Keratinocyte (primary cell): ENCODE data around the gene ZNF598. TPM values are rescaled to one million over a fixed set of nuclear protein-coding genes. Genes with fewer than 3 reads are reported as not detected.

Source experiments
- DNase-seq: peaks from one replicate; pipeline ENCODE4 v3.0.0-alpha.2; 2011; ENCODE audit warnings: low read depth, missing footprints, low spot score
- FAIRE-seq: peaks from 2 replicates; lab custom pipeline; 2011; peaks lifted over from hg19 to GRCh38; lab: Jason Lieb, UNC
- H2AFZ ChIP-seq: 2 replicates; pipeline ENCODE4 v1.6.0; 2012; ENCODE audit warnings: low read length, control low read depth, inconsistent platforms; ENCODE audit not compliant: control insufficient read depth
- H3K27ac ChIP-seq: 2 replicates; pipeline ENCODE4 v1.5.1; 2011; ENCODE audit warnings: low read length; ENCODE audit not compliant: control insufficient read depth, insufficient read depth
- H3K27me3 ChIP-seq: 3 replicates; pipeline ENCODE4 v1.6.0; 2011; ENCODE audit warnings: low read length; ENCODE audit not compliant: control insufficient read depth, insufficient read depth; ENCODE audit errors: extremely low read depth
- H3K36me3 ChIP-seq, 2 experiments: 2 replicates in 1 of 2; 3 replicates in 1 of 2; pipeline ENCODE4 v1.5.1; 2011; ENCODE audit warnings: low read length in 2 of 2, mild to moderate bottlenecking in 1 of 2; ENCODE audit not compliant: control insufficient read depth in 2 of 2, insufficient read depth in 2 of 2; ENCODE audit errors: extremely low read depth in 1 of 2
- H3K4me1 ChIP-seq: 3 replicates; pipeline ENCODE4 v1.5.1; 2011; ENCODE audit warnings: low read length; ENCODE audit not compliant: control insufficient read depth, insufficient read depth; ENCODE audit errors: extremely low read depth
- H3K4me2 ChIP-seq: 3 replicates; pipeline ENCODE4 v1.6.0; 2011; ENCODE audit warnings: low read depth, low read length; ENCODE audit not compliant: control insufficient read depth, insufficient read depth; ENCODE audit errors: extremely low read depth
- H3K4me3 ChIP-seq, 3 experiments: fragments of 200-600 bp in 1 of 3; sonication (generic) in 1 of 3; 2 replicates in 2 of 3; 3 replicates in 1 of 3; pipeline ENCODE4 v1.5.1; 2011 to 2016; ENCODE audit warnings: low read length in 3 of 3, mild to moderate bottlenecking in 3 of 3, control low read depth in 2 of 3, inconsistent platforms in 1 of 3, low read depth in 1 of 3, mixed read lengths in 1 of 3, mixed run types in 1 of 3, moderate library complexity in 1 of 3; ENCODE audit not compliant: control insufficient read depth in 2 of 3, insufficient read depth in 2 of 3; ENCODE audit errors: extremely low read depth in 1 of 3
- H3K79me2 ChIP-seq: 2 replicates; pipeline ENCODE4 v1.6.0; 2012; ENCODE audit warnings: low read length; ENCODE audit not compliant: control insufficient read depth, insufficient read depth
- H3K9ac ChIP-seq: 3 replicates; pipeline ENCODE4 v1.6.0; 2011; ENCODE audit warnings: low read length; ENCODE audit not compliant: control insufficient read depth, insufficient read depth; ENCODE audit errors: extremely low read depth
- H3K9me1 ChIP-seq: 3 replicates; pipeline ENCODE4 v1.6.0; 2011; ENCODE audit warnings: low read length; ENCODE audit not compliant: control insufficient read depth, insufficient read depth; ENCODE audit errors: extremely low read depth
- H3K9me3 ChIP-seq: 2 replicates; pipeline ENCODE4 v1.5.1; 2012; ENCODE audit warnings: low read depth, low read length; ENCODE audit not compliant: control insufficient read depth
- H4K20me1 ChIP-seq: 3 replicates; pipeline ENCODE4 v1.6.0; 2011; ENCODE audit warnings: low read length; ENCODE audit not compliant: control insufficient read depth, insufficient read depth; ENCODE audit errors: extremely low read depth
- EZH2 ChIP-seq: IDR thresholded peaks from one replicate; pipeline ENCODE4 v1.6.1; 2012; ENCODE audit warnings: inconsistent platforms, mild to moderate bottlenecking, low read length, moderate library complexity
- dilution Hi-C: fragments of 300-500 bp; cut with MboI; formaldehyde crosslinking; loops from one replicate; pipeline ENCODE4 v1.7.0; 2020; ENCODE audit warnings: low sequenced_read_pairs; ENCODE audit not compliant: extremely low pct_ligation_motif_present
- polyA plus RNA-seq, 5 experiments: library from polyadenylated mRNA; depleted of rRNA in 3 of 5; stranded (reverse) in 3 of 5; stranded (forward) in 1 of 5; unstranded in 1 of 5; fragments of >200 nt; gene quantifications; 1 replicate in 1 of 5; 2 replicates in 3 of 5; 3 replicates in 1 of 5; pipeline versions ENCODE4 v1.2.1 to v1.2.3, GENCODE V29; 2011 to 2012; ENCODE audit warnings: missing spikeins in 2 of 5, low read depth in 1 of 5, low replicate concordance in 1 of 5
- TF ChIP-seq, protein P1 (sequence below), 3 experiments: IDR thresholded peaks in 1 of 3; conservative IDR thresholded peaks in 1 of 3; optimal IDR thresholded peaks in 1 of 3; 2 replicates in 2 of 3; 3 replicates in 1 of 3; pipeline versions ENCODE3 to v1.5.1; 2011; ENCODE audit warnings: low read length in 3 of 3, mild to moderate bottlenecking in 3 of 3, moderate library complexity in 2 of 3, control low read depth in 1 of 3, inconsistent platforms in 1 of 3; ENCODE audit not compliant: insufficient read depth in 2 of 3; ENCODE audit errors: extremely low read depth in 1 of 3

Gene ZNF598
- polyA plus RNA-seq, 1 donor (not counting 4 experiments of a cell fraction or from before 2014, with no cell fraction given), result 18.0 TPM

DNA sequence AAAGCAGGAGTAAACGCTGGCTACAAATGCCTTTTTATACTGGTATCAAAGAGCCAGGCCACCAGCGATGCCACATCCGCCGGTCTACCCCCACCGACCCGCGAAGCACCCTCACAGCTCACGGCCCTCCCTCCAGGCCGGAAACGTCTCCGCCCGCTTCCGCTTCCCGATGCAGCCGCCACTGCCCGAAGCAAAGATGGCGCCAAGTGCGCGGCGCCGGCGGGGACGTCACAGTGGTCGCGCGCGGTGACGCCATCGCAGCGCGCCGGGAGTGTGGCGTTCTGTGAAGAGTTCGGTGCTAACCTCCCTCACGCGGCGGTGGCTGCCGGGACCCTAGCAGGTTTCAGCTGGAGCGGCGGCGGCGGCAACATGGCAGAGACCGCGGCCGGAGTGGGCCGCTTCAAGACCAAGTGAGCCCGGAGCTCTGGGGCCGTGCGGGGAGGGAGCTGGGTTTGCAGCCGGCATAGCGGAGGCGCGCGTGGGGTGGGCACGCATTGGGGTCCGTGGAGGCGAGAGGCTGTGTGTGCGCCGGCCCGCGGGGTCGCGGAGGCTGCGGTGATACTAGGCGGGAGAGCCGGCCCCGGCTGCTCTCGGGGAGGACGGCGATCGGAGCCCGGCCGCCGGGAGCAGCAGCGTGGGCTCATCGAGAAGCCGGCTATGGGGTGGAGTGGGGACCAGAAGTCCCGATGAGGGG is 37.7 kb downstream of the ZNF598 start, which contains the start of gene TBL3:
Gene TBL3, plus strand, starts transcription at position 258 of the 694 bp plus-strand sequence. Its CDS starts 112 bp downstream, at position 370.
- dilution Hi-C loops, result no loop called here
- H3K4me3 ChIP-seq, result peak within 1 kb of the TSS; percentile 92 to 100 (median 93)
- peaks cover 0 to 21% of the 10 kb centered on the region in 2 experiments for H3K36me3 ChIP-seq
- DNase-seq (no peak), FAIRE-seq (peak; percentile 62)
- H3K9me1 ChIP-seq, result no peaks in the 10 kb centered on the region
- H2AFZ ChIP-seq, result peak within 1 kb of the TSS; percentile 82
- H3K27me3 ChIP-seq, result no peaks in the 10 kb centered on the region
- peak within 1 kb of the TSS; percentile 95 for H3K4me2 ChIP-seq
- TF ChIP-seq, protein P1, sequence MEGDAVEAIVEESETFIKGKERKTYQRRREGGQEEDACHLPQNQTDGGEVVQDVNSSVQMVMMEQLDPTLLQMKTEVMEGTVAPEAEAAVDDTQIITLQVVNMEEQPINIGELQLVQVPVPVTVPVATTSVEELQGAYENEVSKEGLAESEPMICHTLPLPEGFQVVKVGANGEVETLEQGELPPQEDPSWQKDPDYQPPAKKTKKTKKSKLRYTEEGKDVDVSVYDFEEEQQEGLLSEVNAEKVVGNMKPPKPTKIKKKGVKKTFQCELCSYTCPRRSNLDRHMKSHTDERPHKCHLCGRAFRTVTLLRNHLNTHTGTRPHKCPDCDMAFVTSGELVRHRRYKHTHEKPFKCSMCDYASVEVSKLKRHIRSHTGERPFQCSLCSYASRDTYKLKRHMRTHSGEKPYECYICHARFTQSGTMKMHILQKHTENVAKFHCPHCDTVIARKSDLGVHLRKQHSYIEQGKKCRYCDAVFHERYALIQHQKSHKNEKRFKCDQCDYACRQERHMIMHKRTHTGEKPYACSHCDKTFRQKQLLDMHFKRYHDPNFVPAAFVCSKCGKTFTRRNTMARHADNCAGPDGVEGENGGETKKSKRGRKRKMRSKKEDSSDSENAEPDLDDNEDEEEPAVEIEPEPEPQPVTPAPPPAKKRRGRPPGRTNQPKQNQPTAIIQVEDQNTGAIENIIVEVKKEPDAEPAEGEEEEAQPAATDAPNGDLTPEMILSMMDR (optimal IDR thresholded peaks at IDR 0.05 in 1 of 3, IDR thresholded peaks at IDR 0.05 in 1 of 3, conservative IDR thresholded peaks at IDR 0.05 in 1 of 3; ENCODE audit: extremely low read depth in 1 of 3, insufficient read depth in 2 of 3, low read length in 3 of 3), result no peak
- TF ChIP-seq EZH2, result no peak
- peaks cover 13% of the 10 kb centered on the region for H3K4me1 ChIP-seq
- H3K9ac ChIP-seq, result peak within 1 kb of the TSS; percentile 89
- H3K9me3 ChIP-seq, result no peaks in the 10 kb centered on the region
- peaks cover 32% of the 10 kb centered on the region for H3K79me2 ChIP-seq
- peak within 1 kb of the TSS; percentile 84 for H3K27ac ChIP-seq
- H4K20me1 ChIP-seq, result no peaks in the 10 kb centered on the region

DNA sequence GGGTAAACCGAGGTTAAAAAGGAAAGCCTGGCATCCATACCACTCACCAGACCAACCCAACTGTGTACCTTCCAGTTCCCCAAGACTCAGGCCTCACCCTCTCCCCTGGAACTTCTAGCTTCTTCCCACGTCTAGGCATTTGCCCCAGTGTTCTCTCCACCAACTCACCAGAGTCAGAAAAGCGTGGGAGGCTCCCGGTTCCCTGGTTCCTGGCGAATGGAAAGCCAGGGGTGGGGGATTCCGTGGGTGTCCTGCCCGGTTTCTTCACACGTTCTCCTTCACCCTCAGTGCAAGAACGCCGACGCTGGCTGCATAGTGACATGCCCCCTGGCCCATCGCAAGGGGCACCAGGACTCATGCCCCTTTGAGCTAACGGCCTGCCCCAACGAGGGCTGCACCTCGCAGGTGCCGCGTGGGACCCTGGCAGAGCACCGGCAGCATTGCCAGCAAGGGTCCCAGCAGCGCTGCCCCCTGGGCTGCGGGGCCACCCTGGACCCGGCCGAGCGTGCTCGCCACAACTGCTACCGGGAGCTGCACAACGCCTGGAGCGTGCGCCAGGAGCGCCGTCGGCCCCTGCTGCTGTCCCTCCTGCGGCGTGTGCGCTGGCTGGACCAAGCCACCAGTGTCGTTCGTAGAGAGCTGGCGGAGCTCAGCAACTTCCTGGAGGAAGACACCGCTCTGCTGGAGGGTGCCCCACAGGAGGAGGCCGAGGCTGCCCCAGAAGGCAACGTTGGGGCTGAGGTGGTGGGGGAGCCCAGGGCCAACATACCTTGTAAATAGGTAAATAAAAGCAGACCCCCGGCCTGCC is 41.3 kb downstream of the ZNF598 start:
- H3K9me3 ChIP-seq, result no peaks in the 10 kb centered on the region
- H3K79me2 ChIP-seq, result peaks cover 47% of the 10 kb centered on the region
- H3K4me1 ChIP-seq, result peaks cover 21% of the 10 kb centered on the region
- FAIRE-seq (no peak), DNase-seq (no peak)
- TF ChIP-seq EZH2, result no peak
- TF ChIP-seq, protein P1 (optimal IDR thresholded peaks at IDR 0.05 in 1 of 3, IDR thresholded peaks at IDR 0.05 in 1 of 3, conservative IDR thresholded peaks at IDR 0.05 in 1 of 3; ENCODE audit: extremely low read depth in 1 of 3, insufficient read depth in 2 of 3, low read length in 3 of 3), result no peak
- no peak overlapping the region for H3K4me3 ChIP-seq
- H3K27me3 ChIP-seq, result no peaks in the 10 kb centered on the region
- no peak overlapping the region for H3K27ac ChIP-seq
- H3K36me3 ChIP-seq, result peaks cover 7 to 11% of the 10 kb centered on the region in 2 experiments
- H2AFZ ChIP-seq, result no peak overlapping the region
- H3K9me1 ChIP-seq, result no peaks in the 10 kb centered on the region
- no peak overlapping the region for H3K4me2 ChIP-seq
- no peak overlapping the region for H3K9ac ChIP-seq
- dilution Hi-C loops, result no loop called here
- H4K20me1 ChIP-seq, result peaks cover 6% of the 10 kb centered on the region
